ENCODE data around the gene SMG6.

The SMG6 gene

GRCh38 chr17:2122641-2123302 is 180.8 kb downstream of the SMG6 start (continued):
- TF ChIP-seq PRDM10 (tag by site-specific recombination; IDR thresholded peaks at IDR 0.05) (peak; percentile 82), ZNF341 (tag by site-specific recombination; IDR thresholded peaks at IDR 0.05; ENCODE audit: low read depth) (peak; percentile 73), ZBTB20 (tag by site-specific recombination; IDR thresholded peaks at IDR 0.05) (peak; percentile 50; the same call in 1 of the 2 replicates), ZIC2 (tag by site-specific recombination; IDR thresholded peaks at IDR 0.05) (peak; percentile 91), PRDM4 (tag by site-specific recombination; IDR thresholded peaks at IDR 0.05) (no peak), KLF7 (tag by site-specific recombination; IDR thresholded peaks at IDR 0.05; ENCODE audit: borderline replicate concordance) (0 out of 2 replicates have a peak, but pooled peaks have one; percentile 31), ZBTB26 (tag by site-specific recombination; optimal IDR thresholded peaks at IDR 0.05) (no peak), ZNF654 (tag by site-specific recombination; IDR thresholded peaks at IDR 0.05; ENCODE audit: low read depth) (0 out of 2 replicates have a peak, but pooled peaks have one; percentile 15), ZNF561 (tag by site-specific recombination; IDR thresholded peaks at IDR 0.05; ENCODE audit: borderline replicate concordance) (0 out of 2 replicates have a peak, but pooled peaks have one; percentile 29), KLF16 (tag by site-specific recombination; IDR thresholded peaks at IDR 0.05) (no peak), ZSCAN5A (tag by site-specific recombination; IDR thresholded peaks at IDR 0.05) (no peak), ZNF600 (tag by site-specific recombination; IDR thresholded peaks at IDR 0.05) (peak; percentile 93), ZNF423 (tag by site-specific recombination; IDR thresholded peaks at IDR 0.05) (0 out of 2 replicates have a peak, but pooled peaks have one; percentile 25), ZNF530 (tag by site-specific recombination; IDR thresholded peaks at IDR 0.05; ENCODE audit: low read depth) (no peak), ZNF174 (tag by site-specific recombination; IDR thresholded peaks at IDR 0.05) (no peak), ZNF549 (tag by site-specific recombination; IDR thresholded peaks at IDR 0.05) (no peak), GLI4 (tag by site-specific recombination; IDR thresholded peaks at IDR 0.05) (no peak), SCRT2 (tag by site-specific recombination; IDR thresholded peaks at IDR 0.05) (no peak), EGR2 (tag by site-specific recombination; IDR thresholded peaks at IDR 0.05; ENCODE audit: low read depth) (no peak), ZBTB17 (tag by site-specific recombination; IDR thresholded peaks at IDR 0.05) (peak; percentile 73), REPIN1 (tag by site-specific recombination; IDR thresholded peaks at IDR 0.05; ENCODE audit: low read depth) (no peak)
